GM12801 (cell line): Measurements from ENCODE around the gene RTP1.

Experiments
- CTCF ChIP-seq: IDR thresholded peaks from one replicate; pipeline ENCODE4 v1.5.1; 2011; ENCODE audit warnings: control low read depth; ENCODE audit not compliant: insufficient read length; ENCODE audit errors: extremely low read depth

The RTP1 gene

GRCh38 chr3:187242900-187243299 lies 45.6 kb downstream of the RTP1 start:
- no peak for TF ChIP-seq CTCF

GRCh38 chr3:187243933-187244524 lies 46.7 kb downstream of the RTP1 start:
- no peak for TF ChIP-seq CTCF

- no peak for TF ChIP-seq CTCF
Observed at GRCh38 chr3:187247398-187247797, 50.1 kb downstream of the RTP1 start.
